Measurements from ENCODE around the gene TIAM1. TPM values are rescaled to one million over a fixed set of nuclear protein-coding genes. Genes with fewer than 3 reads are reported as not detected.

TIAM1 gene
- total RNA-seq, 1 donor from 2014 or later: 23.3 TPM

GRCh38 chr21:31338908-31339368 lies 5.1 kb downstream of the TIAM1 start:
- no peak overlapping the region for H3K27ac Mint-ChIP-seq (ENCODE audit: unreplicated experiment)
- peaks cover 2% of the 10 kb centered on the region for H3K27me3 Mint-ChIP-seq (ENCODE audit: unreplicated experiment)
- peaks cover 2% of the 10 kb centered on the region for H3K9me3 Mint-ChIP-seq (ENCODE audit: unreplicated experiment)
- TF ChIP-seq CTCF (IDR thresholded peaks at IDR 0.05; ENCODE audit: partially characterized antibody, unreplicated experiment): no peak
- H3K4me1 Mint-ChIP-seq (ENCODE audit: low read depth, unreplicated experiment): peaks cover 12% of the 10 kb centered on the region
- H3K36me3 Mint-ChIP-seq (ENCODE audit: unreplicated experiment): no peaks in the 10 kb centered on the region
- H3K4me3 Mint-ChIP-seq (ENCODE audit: unreplicated experiment): no peak overlapping the region
- DNase-seq: no peak

GRCh38 chr21:31337996-31338907 lies 5.8 kb downstream of the TIAM1 start:
- Mint-ChIP-seq H3K4me3 (ENCODE audit: unreplicated experiment) (no peak overlapping the region), H3K9me3 (ENCODE audit: unreplicated experiment) (peaks cover 2% of the 10 kb centered on the region), H3K4me1 (ENCODE audit: low read depth, unreplicated experiment) (peaks cover 12% of the 10 kb centered on the region), H3K27me3 (ENCODE audit: unreplicated experiment) (peaks cover 2% of the 10 kb centered on the region), H3K27ac (ENCODE audit: unreplicated experiment) (no peak overlapping the region), H3K36me3 (ENCODE audit: unreplicated experiment) (no peaks in the 10 kb centered on the region)
- no peak for TF ChIP-seq CTCF (IDR thresholded peaks at IDR 0.05; ENCODE audit: partially characterized antibody, unreplicated experiment)
- DNase-seq: no peak

- no peak overlapping the region for H3K4me3 Mint-ChIP-seq (ENCODE audit: unreplicated experiment)
- peaks cover 10% of the 10 kb centered on the region for H3K4me1 Mint-ChIP-seq (ENCODE audit: low read depth, unreplicated experiment)
- no peak overlapping the region for H3K27ac Mint-ChIP-seq (ENCODE audit: unreplicated experiment)
- no peak for DNase-seq
- H3K9me3 Mint-ChIP-seq (ENCODE audit: unreplicated experiment): peaks cover 2% of the 10 kb centered on the region
- no peaks in the 10 kb centered on the region for H3K36me3 Mint-ChIP-seq (ENCODE audit: unreplicated experiment)
- TF ChIP-seq CTCF (IDR thresholded peaks at IDR 0.05; ENCODE audit: partially characterized antibody, unreplicated experiment): no peak
- peaks cover 2% of the 10 kb centered on the region for H3K27me3 Mint-ChIP-seq (ENCODE audit: unreplicated experiment)
These were observed 7.0 kb downstream of the TIAM1 start for GRCh38 chr21:31337086-31337485.

GRCh38 chr21:31336739-31337040 lies 7.4 kb downstream of the TIAM1 start:
- TF ChIP-seq CTCF (IDR thresholded peaks at IDR 0.05; ENCODE audit: partially characterized antibody, unreplicated experiment): no peak
- Mint-ChIP-seq H3K9me3 (ENCODE audit: unreplicated experiment) (peaks cover 2% of the 10 kb centered on the region), H3K27me3 (ENCODE audit: unreplicated experiment) (peaks cover 2% of the 10 kb centered on the region), H3K36me3 (ENCODE audit: unreplicated experiment) (no peaks in the 10 kb centered on the region), H3K4me3 (ENCODE audit: unreplicated experiment) (no peak overlapping the region), H3K4me1 (ENCODE audit: low read depth, unreplicated experiment) (peaks cover 10% of the 10 kb centered on the region), H3K27ac (ENCODE audit: unreplicated experiment) (no peak overlapping the region)
- no peak for DNase-seq
